ENCODE results near the gene NTNG2.

DNA sequence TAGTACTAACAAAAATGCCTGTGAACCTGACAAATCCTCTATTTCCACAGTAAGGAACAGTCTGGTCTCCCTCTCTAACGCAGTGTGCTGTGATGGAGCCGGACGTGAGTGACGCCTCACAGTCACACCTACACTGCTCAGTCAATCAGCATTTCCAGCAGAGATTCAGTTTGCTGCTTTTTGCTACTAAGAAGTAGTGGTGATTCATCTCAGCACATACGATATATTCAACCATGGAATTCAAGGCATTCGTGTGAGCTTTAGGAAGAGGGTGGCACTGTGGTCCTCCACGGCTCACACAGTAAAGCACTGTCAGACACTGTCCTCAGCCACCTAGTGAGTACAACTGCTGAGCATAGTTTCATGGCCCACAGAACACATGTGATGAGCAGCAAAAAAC, 122.0 kb downstream of the NTNG2 start:
- TF ChIP-seq POLR2A (IDR thresholded peaks at IDR 0.05) (no peak), POLR2AphosphoS5 (IDR thresholded peaks at IDR 0.05) (peak in 1 of 3 donors; percentile 35)
- TF ChIP-seq, protein P1, sequence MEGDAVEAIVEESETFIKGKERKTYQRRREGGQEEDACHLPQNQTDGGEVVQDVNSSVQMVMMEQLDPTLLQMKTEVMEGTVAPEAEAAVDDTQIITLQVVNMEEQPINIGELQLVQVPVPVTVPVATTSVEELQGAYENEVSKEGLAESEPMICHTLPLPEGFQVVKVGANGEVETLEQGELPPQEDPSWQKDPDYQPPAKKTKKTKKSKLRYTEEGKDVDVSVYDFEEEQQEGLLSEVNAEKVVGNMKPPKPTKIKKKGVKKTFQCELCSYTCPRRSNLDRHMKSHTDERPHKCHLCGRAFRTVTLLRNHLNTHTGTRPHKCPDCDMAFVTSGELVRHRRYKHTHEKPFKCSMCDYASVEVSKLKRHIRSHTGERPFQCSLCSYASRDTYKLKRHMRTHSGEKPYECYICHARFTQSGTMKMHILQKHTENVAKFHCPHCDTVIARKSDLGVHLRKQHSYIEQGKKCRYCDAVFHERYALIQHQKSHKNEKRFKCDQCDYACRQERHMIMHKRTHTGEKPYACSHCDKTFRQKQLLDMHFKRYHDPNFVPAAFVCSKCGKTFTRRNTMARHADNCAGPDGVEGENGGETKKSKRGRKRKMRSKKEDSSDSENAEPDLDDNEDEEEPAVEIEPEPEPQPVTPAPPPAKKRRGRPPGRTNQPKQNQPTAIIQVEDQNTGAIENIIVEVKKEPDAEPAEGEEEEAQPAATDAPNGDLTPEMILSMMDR (IDR thresholded peaks at IDR 0.05 in 8 of 11, conservative IDR thresholded peaks at IDR 0.05 in 3 of 11): no peak

All from spleen (tissue), 7 donors.